ENCODE measurements around the gene WDR33.

WDR33 gene

DNA sequence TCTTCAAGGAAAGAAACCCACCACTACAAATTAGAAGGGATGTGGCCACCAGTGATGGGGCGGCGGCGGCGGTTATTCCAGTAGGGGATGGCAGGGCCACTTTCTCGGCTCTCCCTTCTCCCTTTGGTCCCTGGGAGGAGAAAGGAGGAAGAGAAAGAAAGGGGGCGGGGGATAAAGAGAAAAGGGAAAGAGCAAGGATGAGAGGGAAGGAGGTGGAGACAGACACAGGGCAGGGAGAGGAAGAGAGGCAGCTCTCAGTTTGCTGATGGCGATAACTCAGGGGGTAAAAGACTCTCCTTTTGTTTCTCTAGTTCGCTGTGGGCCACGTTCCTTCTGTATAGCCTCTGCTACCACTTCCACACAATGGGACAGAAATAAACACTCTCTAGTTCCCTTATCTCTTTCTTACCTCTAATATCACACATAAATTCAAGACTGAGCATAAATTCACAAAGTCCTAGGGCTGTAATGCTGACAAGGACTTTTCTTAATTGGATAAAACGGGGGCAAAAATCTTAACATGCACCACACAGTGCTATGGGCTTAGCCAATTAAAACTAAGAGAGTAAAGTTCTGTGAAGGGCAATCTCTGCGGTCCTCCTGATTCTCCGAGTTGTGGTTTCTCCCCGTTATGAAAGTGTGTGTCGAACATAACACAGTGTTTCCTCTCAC lies 95.1 kb downstream of the WDR33 start:
- no peak for DNase-seq

DNA sequence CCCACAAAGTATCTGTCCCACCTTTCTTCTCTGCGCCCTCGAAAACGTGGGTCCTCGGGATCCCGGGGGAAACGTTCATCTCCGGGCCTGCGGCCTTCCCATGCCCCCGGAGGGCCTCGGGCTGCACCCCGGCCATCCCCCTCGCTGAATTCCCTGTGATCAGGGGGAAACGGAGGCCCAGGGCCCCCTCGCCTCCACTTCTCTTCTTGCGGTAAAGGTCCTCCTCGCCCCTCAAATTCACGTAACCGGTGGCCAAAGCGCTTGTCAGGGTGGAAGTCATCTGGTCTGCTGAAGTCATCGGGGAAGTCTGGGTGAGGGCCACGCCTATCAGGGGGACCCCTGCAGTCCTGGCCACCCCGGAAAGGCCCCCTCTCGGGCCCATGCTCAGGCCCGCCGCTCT lies 97.4 kb downstream of the WDR33 start:
- no peak for DNase-seq

DNA sequence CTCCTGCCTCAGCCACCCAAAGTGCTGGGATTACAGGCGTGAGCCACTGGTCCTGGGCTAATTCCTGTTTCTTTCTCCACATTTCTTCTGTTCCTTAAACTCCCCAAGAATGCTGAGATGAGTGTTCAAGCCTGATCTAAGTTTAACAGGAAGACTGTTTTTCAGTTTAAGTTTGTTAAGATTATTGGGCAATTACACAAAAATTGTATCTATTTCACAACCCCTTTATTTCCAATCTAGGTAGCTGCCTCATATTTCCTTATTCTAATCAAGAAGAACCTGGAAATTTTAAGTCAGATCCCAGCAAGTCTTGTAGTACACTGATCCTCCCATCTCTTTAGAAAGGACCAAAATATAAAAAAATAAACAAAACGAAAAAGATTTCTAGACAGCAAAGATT lies 98.0 kb downstream of the WDR33 start:
- no peak for DNase-seq

DNA sequence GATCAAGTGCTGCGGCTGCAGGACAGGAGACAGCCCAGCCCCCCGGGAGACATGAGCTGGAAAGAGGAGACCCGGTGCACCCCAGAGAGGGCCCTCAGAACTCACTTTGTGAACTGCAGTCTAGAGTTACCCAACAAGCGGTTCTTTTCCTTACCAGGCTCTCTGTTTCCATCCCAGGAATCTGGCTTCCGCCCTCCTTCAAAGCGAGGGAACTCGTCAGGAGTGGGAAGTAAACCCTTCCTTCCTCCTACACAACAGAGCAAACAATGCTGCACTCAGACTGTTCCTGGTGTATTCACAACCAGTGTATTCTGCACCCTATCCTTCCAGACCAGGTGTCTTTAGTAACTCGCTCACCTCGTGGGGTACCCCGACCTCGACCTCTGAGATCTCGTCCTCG lies 101.6 kb downstream of the WDR33 start:
- DNase-seq = no peak

DNA sequence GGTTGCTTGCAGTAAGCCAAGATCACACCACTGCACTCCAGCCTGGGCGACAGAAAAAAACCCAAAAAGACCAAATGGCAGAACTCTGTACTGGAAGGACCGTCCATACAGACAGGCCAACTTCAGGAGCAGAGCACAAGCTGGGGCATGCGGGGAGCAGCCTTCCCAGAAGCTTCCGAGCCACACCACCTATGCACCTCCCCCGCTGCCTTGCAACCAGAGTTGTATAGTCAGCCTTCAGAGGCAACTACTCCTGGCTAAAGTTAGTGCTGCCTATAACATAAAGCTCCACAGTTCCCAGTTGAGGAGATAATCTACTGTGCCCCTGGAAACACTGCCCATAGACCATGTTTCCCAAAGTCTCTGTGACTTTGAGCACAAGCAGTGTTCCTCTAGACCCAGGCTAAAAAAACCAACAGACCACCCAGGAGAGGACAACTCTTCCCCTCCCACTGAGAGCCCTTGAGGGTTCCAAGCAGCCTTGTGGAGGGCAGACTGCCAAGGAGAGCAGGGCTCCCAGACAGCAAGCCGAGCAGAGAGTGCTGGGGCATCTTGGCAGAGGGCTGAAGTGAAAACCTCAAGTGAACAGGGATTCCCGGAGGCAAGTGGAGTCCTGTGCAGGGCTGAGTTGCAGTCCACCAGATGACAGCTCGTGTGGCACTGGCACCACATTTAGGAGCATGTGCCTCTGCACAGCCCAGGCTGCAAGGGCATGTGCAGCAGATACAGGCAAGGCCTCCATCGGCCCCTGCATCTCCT lies 102.9 kb downstream of the WDR33 start:
- no peak for DNase-seq

DNA sequence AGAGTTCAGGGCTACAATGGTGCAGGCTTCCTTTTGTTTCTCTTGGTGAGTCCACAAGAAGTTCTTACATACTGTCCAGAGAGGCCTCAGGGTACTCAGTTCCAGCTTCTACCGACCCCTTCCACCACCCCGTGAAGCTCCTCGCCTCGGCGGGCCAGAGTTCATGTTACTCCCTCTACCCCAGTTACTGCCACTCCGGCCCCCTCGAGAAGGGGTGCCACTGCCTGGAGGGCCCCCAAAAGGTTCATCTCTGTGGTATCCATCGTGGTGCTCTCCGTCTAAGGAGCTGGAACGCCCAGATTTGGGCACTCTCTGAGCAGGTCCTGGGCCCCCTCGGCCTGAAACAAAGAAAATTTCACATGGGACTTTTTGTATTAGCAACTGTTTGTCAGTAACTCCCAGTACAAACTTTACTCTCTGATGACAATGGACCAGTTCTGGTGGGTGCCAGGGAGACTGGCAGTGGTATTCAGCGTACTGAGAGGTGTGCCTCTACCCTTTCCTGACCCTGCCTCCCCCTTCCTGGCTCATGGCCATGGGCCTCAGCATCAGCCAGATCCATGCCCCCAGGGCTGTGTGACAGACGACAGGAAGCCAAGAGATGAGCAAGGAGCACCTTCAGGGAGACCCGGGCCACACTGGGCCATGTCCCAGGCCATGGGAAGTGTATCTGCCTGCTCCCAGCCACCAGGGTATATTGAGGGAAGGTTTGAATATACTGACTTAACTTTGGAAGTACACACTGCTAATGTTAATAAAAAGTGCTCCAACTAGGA lies 104.6 kb downstream of the WDR33 start:
- DNase-seq = no peak

DNA sequence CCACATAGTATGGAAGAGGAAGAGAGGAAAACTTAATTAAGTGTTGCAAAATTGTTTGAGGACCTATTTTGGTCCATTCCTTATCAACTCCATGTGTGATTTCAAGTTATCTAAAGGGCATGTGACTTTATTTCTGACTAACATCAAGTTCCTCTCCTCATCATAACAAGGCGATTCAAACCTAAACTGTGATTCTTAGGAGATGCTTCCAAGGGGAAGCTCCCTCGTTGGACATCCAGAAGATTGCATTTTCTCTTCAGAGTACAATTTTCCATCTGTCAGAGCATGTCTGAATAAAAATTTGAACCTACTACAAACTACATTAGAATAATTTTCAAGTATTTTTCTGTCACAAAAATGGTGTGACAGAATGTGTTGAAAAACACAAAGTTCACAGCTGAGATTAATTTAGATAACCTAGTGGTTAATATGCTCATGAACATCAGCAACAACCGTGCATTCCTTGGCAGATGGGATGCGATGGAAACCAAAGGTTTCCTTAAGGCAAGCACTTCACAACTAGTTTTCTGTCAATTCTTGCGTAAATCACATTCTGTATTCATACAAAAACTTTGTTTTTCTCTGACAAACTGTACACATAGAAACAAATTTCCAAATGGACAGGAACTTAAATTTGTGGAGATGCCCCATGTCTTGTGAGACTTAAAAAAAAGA lies 105.4 kb downstream of the WDR33 start:
- DNase-seq = no peak

DNA sequence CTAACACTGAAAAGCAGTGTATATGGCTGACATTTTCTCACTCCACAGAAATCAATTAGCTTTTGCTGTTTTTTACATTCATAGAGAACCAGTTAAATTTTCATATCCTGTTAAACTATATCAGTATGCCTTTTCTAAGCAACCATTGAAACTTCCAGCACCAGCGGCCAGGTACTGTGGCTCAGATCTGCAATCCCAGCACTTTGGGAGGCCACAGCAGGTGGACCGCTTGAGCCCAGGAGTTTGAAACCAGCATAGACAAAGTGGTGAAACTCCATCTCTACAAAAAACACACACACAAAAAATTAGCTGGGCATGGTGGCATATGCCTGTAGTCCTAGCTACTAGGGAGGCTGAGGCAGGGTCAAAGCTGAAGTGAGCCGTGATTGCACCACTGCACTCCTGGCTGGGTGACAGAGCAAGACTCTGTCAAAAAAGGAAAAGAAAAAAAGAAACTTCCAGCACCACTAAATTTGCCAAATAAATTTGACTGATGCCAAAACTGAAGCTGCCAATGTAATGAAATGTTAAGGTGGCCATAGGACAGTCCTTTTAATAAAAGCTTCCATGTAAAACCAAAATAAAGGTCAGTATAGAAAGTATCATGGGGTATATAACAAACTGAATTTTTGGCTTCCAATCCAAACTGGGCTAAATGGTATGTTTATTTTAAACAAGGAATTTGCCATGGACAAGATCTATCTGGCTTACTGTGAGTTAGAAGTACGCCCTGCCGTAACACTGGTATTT lies 106.2 kb downstream of the WDR33 start:
- no peak for DNase-seq

DNA sequence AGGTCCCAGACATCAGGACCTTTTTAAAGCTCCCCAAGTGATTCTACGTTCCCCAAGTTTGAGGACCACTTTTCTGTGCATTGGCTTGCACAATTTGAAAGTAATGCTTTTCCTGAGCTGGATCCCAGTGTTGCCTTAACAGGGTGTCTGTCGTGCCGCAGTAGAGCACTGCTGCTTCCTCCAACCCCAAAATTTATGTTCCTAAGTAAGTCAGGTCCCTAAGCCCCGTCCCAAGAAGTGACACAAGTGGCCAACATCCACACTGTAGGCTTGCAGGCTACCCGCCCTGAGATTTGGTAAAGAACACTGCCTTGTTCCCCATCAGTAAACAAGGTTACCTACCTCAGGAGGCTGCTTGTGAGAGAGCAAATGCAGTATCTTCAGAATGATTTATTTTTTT lies 107.7 kb downstream of the WDR33 start:
- no peak for DNase-seq

DNA sequence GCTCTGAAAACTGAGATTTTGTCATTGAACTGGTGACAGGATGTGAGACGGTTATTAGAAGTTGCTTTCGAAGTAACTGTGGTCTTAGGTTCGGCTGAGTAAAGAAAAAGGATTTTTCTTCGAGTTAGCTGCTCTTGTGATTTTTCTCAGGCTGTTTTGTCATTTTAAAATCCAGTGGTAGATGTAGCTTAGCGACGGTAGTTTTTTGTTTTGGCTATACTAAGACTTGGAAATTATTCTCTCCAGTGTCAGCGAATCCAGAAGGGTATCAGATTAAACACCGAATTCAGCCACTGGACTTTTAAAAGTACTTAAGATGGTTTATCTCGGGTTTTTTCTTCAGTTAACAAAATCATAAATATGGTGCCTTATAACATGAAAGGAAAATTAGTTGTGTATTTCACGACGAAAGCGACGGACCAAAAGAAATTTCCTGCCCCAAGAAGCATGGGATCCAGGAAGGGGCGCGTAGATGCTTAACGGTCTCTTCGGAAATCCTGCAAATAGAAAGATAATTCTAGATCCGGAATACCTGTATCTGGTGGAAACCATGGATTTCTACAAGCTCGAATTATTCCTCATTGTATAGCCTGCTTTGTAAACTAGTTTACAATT lies 108.5 kb downstream of the WDR33 start:
- no peak for DNase-seq

DNA sequence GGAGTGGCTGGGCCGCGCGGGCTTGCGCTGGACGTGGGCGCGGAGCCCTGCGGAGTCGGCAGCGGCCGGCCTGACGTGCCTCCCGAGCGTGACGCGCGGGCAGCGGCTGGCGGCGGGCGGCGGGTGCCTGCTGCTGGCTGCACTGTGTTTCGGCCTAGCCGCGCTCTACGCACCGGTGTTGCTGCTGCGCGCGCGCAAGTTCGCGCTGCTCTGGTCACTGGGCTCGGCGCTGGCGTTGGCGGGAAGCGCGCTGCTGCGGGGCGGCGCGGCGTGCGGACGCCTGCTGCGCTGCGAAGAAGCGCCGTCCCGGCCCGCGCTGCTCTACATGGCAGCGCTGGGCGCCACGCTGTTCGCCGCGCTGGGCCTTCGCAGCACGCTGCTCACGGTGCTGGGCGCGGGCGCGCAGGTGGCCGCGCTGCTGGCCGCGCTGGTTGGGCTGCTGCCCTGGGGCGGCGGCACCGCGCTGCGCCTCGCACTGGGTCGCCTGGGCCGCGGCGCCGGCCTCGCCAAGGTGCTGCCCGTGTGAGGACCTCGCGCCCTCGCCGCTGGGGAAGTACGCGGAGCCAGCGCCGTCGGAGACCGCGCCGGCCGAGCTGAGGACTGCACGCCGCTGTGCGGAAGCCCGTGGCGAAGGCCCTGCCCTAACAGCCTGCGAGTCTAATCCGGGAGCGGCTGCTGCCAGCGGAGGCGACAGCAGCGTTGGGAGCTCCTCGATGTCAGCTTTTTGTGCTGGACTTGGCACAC lies 109.1 kb downstream of the WDR33 start:
- peak; percentile 85 for DNase-seq

DNA sequence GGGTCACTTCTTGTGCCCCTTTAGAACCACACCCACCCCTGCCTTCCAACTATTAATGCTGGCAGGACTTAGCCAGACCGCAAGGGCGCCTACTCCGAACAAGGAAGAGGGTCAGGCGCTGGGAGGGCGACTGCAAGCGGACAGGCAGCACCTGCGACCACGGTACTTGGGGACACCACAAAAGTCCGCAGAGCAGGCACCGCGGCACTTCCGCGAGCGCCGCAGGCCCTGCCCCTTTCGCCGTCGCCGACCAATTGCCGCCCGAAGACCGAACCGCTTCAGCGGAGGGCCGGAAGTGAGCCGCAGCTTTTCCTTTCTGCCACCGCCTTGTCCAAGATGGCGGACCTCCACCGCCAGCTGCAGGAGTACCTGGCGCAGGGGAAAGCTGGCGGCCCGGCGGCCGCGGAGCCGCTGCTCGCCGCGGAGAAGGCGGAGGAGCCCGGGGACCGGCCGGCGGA lies 109.7 kb downstream of the WDR33 start, which contains the start of gene SFT2D3:
Gene SFT2D3, plus strand, starts transcription at position 305 of the 458 bp plus-strand sequence. Its CDS starts 32 bp downstream, at position 337.
- peak; percentile 94 for DNase-seq

DNA sequence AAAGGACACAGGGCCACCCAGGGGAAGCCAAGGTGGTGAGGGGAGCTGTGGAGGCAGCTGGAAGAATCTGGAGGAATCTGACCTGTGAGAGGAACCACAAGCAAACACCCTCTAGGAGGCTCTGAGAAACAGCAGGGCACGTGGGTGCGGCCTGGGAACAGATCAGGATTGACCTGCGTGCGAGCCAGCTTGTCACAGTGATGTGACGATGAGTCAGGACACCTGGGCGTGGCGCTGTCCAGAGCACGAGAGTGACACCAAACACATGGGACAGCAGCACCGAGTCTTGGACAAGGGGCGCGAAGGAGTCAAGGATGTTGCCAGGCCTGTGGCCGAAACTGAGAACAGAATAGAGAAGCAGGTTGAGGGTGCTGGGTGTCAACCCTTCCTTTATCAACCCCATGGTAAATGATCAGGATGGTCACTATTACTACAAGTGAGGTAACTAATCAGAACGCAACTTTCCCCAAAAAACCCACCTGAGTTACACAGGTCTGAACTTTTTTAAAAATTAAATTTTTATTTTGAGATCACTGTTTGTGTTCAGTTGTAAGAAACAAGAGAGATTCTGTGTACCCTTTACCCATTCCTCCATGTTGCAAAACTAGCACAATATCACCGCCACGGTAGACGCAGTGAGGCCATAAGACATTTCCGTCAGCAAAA lies 110.3 kb downstream of the WDR33 start:
- DNase-seq = no peak

DNA sequence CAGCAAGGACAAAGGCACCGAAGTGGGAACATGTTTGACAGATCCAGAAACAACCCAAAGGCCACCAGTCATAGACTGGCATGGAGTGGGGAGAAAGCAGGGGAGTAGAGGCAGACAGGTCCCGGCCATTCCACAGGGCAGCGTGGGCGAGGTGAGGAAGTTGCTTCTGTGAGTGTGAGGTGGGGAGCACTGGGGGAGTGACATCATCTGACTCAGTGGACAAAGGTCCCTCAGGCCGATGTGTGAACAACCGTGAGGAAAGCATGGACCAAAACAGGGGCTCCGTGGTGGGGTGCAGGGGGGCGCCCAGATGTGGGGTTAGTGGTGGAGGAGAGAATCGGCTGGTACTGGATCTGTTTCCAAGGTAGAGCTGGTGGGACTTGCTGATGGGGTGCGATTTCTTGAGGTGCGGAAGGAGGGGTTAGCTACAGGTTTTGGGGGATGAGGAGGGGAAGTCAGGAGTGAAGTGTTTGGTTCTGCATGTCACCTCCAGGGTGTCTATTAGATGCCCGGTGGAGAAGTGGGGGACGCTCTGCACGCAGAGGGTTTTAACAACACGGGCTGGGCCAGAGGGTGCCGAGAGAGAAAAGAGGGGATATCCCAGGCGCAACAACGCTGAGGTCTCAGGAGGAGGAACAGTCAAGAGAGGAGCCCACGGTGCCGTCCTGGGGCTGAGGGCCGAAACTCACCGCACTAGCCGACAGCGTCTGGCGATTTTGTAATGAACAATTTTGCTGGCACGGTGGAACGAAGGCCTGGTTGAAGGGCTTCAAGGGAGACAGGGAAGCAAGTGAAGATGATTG lies 112.2 kb downstream of the WDR33 start:
- DNase-seq = no peak

DNA sequence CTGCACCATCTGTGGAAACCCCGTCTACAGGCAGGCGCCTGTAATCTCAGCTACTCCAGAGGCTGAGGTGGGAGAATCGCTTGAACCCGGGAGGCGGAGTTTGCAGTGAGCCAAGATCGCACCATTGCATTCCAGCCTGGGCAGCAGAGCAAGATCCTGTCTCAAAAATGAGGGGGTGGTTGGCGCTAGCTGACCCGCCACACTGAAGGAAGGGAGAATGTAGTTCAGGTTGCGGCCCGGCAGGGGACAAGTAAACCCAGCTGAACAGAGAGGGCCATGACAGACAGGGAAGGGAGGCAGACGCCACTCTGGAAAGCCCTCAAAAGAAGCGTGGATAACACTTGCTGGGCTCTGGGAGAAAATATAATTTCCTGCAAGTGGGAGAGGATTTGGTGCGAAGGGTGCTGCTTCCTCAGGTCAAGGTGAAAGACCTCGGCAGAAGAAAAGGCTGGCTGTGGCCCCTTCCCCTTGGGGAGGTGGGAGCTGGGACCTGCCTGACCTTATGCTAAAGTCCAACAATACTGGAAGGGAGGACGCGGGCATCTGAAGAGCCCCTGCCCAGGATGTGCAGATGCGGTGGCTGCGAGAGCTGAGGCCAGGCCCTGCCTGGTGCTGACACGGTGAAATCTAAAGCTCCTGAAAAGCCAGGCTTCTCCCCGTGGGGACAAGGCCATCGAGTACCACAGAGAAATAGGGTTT lies 113.3 kb downstream of the WDR33 start:
- no peak for DNase-seq

DNA sequence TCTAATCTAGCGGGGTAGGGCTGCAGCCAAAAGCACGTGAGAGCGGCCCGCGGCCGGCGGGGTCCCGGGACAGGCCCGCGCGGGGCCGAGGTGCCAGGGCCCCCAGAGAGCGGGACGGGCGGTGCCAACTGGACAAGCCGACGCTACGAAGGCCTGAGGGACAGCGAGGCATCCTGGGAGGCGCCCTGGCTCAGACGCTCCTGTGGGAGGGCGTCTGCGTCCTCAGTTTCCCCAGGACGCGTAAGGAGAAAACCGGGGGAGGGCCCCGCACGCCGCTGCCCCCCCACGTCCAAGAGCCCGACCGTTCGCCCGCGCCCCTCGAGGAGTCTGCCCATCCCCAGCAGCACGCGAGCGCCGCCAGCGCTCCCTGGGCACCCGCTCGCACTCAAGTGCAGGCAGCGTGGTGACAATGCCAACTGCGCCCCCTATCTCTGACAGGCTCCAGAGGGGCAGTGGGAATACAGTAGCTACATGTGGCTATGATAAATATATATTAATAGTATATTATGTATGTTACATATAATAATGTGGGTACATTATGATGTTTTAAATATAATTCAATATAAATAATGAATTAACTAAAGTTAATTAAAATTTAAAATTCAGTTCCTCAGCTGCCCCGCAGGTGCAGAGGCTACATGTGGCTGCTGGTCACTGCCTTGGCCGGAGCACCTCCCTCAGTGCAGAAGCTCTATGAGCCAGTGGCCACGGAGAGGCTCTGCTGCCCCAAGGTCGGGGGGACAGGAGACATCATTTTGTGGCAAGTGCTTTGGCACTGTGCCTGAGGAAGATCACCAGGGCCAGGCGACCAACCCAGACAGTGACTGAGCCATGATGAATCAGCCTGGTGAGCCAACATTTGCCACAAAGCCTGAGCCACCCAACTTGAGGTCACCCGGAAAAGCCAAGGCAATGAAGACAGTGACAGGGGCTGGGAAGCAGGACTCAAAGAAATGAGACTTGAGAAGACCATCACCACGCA lies 115.2 kb downstream of the WDR33 start:
- peak; percentile 56 for DNase-seq

DNA sequence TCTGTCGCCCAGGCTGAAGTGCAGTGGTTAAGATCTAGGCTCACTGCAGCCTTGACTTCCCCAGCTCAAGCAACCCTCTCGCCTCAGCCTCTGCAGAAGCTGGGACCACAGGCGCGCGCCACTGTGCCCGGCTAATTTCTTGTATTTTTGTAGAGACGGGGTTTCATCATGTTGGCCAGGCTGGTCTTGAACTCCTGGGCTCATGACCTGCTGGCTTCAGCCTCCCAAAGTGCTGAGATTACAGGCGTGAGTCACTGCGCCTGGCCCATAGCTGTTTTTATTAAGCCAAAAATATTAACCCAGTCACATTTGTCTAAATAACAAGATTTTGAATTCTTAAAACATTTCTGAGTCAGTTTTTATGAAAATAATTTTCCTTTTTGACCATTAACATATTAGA lies 116.0 kb downstream of the WDR33 start:
- DNase-seq = no peak

DNA sequence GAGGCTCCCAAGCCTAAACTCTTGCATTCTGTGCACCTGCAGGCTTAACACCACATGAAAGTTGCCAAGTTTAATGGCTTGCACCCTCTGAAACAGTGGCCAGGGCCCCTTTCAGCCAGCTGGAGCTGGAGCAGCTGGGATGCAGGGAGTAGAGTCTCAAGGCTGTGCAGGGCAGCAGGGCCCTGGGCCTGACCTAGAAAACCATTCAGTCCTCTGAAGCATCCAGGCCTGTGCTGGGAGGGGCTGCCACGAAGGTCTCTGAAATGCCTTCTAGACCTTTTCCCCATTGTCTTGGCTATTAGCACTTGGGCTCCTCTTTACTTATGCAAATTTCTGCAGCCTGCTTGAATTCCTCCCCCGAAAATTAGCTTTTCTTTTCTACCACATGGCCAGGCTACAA lies 120.3 kb downstream of the WDR33 start:
- no peak for DNase-seq

All from right hindlimb (tissue), 1 donor.